Subcutaneous adipose tissue (tissue), 4 donors: ENCODE data around the gene MT1A. TPM values are rescaled to one million over a fixed set of nuclear protein-coding genes. Genes with fewer than 3 reads are reported as not detected.

ENCODE experiments used
- CTCF ChIP-seq: fragments of 450-650 bp; IDR thresholded peaks from one replicate; pipeline ENCODE4 v1.5.1; 2016; ENCODE audit warnings: low read depth, mild to moderate bottlenecking, control low read depth, antibody characterized with exemption, moderate library complexity
- total RNA-seq, 4 donors: library from RNA; depleted of rRNA; stranded (reverse); fragments of >200 nt; gene quantifications; one replicate each; pipeline ENCODE4 v1.1.0, GENCODE V29; 2016

Gene MT1A
- total RNA-seq, 4 donors from 2014 or later = 44.4 to 1,063 (median 111) TPM

- no peak for TF ChIP-seq CTCF
Measured at GRCh38 chr16:56607109-56607618, 31.3 kb upstream of the MT1A start.

DNA sequence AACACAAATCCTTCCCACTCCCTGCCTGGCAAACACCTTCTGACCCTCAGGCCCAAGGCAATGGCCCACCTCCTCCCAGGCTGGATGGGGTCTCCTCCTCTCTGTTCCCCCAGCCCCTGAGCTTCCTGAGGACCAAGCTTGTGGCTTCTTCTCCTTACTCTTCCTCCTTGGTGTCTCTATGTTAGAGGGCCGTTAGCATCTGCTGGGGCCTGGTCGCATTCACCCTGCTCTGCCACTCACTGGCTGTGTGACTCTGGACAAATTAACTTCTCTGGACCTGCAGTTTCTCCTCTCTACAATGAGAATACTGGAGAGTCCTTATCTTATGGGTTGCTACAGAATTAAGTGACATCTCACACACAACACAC lies 30.8 kb upstream of the MT1A start:
- no peak for TF ChIP-seq CTCF

DNA sequence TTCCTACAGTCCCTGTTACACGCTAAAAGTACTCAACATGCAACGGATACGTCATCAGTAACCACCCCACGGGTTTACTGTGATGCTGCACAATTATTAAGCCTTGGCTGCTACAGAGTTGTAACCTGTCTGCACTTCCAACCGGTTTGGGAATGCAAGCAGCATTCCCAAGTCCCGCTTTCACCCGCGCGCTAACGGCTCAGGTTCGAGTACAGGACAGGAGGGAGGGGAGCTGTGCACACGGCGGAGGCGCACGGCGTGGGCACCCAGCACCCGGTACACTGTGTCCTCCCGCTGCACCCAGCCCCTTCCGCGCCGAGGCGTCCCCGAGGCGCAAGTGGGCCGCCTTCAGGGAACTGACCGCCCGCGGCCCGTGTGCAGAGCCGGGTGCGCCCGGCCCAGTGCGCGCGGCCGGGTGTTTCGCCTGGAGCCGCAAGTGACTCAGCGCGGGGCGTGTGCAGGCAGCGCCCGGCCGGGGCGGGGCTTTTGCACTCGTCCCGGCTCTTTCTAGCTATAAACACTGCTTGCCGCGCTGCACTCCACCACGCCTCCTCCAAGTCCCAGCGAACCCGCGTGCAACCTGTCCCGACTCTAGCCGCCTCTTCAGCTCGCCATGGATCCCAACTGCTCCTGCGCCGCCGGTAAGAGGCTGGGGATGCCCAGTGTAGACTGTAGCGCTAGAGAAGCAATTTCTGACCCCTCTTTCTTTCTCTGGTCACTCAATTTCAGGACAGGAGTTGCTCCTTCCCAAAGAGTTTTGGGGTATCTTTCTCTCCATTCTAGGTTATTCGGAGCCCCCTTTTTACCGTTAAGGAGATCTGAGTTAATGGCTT lies 30.2 kb upstream of the MT1A start, which contains the start of gene MT2A:
MT2A (plus strand) TSS at position 542 of the 833 bp plus-strand sequence; CDS start at position 614, 72 bp downstream.
- TF ChIP-seq CTCF = no peak

DNA sequence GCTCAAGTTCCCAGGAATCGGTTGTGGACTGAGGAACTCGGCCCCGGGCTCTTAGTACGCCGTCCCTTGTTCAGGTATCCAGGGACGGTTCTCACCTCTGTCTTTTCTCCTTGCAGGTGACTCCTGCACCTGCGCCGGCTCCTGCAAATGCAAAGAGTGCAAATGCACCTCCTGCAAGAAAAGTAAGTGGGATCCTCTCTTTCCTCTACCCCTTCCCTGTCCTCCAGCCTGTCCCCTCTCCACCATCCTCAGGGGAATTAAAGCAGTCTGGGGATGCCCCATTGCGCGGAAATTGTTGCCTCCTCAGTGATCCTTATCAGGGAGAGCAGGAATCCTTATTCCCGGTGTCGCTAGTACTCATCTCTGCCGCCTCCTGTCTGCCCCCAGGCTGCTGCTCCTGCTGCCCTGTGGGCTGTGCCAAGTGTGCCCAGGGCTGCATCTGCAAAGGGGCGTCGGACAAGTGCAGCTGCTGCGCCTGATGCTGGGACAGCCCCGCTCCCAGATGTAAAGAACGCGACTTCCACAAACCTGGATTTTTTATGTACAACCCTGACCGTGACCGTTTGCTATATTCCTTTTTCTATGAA lies 29.5 kb upstream of the MT1A start:
- TF ChIP-seq CTCF = no peak

GRCh38 chr16:56609463-56609921 lies 29.0 kb upstream of the MT1A start:
- TF ChIP-seq CTCF = no peak

GRCh38 chr16:56610017-56610608 lies 28.4 kb upstream of the MT1A start:
- no peak for TF ChIP-seq CTCF

- no peak for TF ChIP-seq CTCF
Measured at GRCh38 chr16:56610609-56611111, 27.8 kb upstream of the MT1A start.
